GM19467 (cell line): Measurements from ENCODE around the gene PDE6G.
A peak's percentile ranks its signal among the peaks of the same experiment; 100 is the strongest.
"Not testable (repeated sequence)": the region's sequence is repeated elsewhere in the genome, so short reads cannot be mapped to it uniquely, and the experiment has no call there.

Experiments used
- ATAC-seq: cut with Tn5 transposase; IDR thresholded peaks from one replicate; pipeline ENCODE4 v1.9.1; 2021; ENCODE audit warnings: mild to moderate bottlenecking, moderate library complexity; ENCODE audit not compliant: unreplicated experiment

PDE6G gene

DNA sequence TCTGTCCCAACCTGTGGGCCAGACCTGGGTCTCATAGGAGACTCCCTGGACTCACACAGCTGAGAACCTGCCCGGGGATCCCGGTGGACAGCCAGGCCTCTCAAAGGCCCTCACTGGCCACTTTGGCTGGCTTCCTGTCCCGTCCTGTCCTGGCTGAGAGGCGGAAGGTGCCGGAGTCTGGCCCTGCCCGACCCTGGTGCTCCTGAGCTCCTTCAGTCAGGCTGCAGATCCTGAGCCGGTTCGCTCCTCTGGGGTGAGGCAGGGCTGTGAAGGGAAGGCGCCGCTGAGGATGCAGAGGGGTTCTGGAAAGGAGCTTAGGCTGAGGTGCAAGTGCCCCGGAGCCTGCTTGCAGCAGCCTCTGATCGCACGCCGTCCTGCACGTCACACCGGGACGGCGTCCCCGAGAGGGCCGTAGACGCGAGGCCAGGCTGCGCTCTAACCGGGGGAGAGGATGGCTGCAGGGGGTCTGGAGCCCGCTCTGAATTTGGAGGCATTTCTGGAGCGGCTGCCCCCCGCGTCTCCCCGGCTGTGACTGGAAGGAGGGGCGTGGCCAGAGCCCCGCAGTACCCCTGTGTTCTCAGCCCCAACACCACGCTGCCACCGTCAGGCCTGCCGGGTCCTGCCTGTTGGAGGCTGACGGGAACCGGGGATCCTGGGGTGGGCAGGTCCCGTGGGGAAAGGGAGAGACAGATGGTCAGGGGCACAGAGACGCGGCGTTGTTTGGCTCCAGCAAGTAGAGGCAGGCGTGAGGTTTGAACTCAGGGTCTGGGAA lies 31.6 kb upstream of the PDE6G start:
- no peak for ATAC-seq

DNA sequence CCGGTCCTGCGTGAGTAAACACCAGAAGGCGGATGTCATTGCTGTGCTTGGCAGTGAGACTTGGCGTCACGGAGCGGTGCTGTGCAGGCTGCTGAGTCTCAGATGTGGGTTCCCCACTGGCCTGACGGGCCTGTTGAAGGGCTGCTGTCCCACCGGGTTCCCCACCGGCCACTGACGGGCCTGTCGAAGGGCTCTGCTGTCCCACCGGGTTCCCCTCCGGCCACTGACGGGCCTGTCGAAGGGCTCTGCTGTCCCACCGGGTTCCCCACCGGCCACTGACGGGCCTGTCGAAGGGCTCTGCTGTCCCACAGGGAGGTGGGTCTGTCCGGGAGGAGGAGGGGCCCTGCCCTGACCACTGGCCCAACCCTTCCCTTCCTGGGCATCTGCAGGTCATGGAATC lies 30.3 kb upstream of the PDE6G start:
- no peak for ATAC-seq

DNA sequence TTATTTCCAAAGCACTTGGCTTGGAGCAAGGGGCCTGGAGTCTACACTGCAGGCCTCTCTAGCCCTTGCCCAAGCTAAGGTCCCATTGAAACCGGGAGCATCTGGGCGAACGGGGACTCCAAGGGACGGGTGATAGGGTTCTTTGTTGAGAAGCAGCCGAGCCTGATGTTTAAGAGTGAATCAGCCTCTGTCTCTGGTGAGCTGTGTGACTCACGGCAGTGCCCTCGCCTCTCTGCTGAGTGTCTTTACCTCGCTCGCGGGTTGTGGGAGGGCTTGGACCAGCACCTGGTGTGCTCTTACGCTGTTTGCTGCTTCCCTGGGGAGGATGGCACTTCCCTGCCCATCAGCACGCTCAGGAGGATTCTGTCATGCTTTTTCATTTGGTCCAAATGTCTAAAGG lies 28.8 kb upstream of the PDE6G start:
- ATAC-seq, result no peak

GRCh38 chr17:81684442-81684911 lies 28.1 kb upstream of the PDE6G start:
- peak; percentile 3 for ATAC-seq

- peak; percentile 83 for ATAC-seq
Measured at GRCh38 chr17:81683584-81684441, 27.5 kb upstream of the PDE6G start, which contains the start of the genes ARL16 and HGS. TSS of gene ARL16 (minus strand) at chr17:81683797. CDS start at chr17:81683753, 44 bp downstream. TSS of gene HGS (plus strand) at chr17:81684011. CDS start at chr17:81684067, 56 bp downstream.

DNA sequence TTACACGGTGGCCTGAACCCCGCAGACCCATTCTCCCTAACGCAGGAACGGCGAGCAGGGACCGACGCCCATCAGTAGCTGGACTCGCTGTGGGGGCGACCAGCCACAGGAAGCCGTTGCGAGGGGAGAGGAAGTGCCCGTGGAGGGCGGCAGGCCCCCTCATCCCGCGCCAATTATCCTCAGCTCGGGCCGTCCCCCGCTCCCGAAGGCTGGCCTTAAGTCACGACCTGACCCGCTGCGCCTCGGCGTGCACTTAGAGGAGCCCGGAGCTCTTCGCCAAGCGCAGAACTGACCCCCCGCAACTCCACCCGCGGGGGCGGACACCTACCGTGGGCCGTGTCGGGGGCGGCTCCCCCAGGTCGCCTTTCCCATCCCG lies 26.9 kb upstream of the PDE6G start:
- ATAC-seq, result peak; percentile 1

DNA sequence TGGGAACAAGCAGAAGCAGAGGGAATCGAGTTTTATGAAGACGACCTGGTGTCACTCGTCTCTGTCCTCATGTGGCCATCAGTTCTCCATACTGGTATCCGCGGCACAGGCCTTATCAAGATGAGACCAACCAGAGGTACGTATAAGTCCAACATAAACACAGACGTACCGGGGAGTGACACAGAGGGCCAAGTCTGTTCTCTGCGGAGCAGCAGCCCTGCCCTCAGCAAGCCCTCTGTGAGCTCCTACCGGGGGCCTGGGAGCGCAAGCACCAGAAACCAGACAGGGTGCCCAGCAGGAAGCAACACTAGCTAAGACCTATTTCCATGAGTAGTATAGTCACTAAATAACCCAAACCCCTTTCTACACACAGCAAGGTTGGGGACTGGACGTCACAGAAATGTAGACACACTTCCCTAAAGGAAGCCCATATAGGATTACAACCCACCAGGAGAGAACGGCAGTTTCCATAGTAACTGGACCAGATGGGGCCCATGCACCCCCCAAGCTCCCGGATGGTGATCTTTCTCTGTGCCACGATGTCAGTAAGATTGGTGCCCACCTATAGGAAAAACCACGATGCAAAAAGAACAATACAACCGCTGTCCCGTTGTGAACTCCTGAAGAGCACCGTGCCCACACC lies 26.3 kb upstream of the PDE6G start:
- ATAC-seq, result no peak

DNA sequence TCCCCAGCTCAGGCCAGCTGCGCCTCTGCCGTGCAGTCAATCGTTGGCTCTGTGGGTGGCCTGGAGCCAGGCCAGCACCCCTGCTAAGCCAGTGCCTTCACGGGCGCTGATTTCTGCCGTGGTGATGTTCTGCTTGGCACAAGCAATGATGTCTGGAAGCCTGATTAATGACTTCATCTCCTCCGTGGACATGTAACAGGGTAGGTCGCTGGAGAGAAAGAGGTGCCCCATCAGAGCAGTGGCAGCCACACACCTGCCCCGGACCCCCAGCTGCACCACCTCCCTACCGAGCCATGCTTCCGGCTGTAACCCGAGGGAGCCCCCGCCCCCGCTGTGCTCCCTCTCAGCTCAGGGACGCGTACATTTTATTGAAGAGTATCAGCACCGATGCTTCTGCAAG lies 25.3 kb upstream of the PDE6G start:
- no peak for ATAC-seq

DNA sequence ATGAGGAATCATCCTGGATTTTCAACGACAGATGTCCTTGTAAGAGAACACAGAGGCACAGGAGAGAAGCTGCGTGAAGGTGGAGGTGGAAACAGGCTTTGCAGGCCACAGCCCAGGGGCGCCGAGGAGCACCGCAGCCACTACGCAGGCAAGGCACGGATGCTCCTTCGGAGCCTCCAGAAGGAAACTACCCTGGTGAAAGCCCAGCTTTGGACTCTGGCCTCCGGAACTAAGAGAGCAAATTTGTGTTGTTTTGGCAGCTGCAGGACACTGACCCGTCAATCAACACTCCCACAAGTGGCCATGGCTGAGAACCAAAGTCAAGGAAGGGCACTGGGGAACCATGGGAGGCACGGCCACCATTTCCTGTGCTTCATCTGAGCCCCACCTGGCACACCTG lies 23.8 kb upstream of the PDE6G start:
- ATAC-seq, result no peak

GRCh38 chr17:81676906-81677305 lies 20.6 kb upstream of the PDE6G start:
- ATAC-seq, result no peak

- not testable (repeated sequence) for ATAC-seq
Measured at GRCh38 chr17:81675515-81676221, 19.3 kb upstream of the PDE6G start.

GRCh38 chr17:81673561-81674258 lies 17.4 kb upstream of the PDE6G start:
- ATAC-seq, result no peak

DNA sequence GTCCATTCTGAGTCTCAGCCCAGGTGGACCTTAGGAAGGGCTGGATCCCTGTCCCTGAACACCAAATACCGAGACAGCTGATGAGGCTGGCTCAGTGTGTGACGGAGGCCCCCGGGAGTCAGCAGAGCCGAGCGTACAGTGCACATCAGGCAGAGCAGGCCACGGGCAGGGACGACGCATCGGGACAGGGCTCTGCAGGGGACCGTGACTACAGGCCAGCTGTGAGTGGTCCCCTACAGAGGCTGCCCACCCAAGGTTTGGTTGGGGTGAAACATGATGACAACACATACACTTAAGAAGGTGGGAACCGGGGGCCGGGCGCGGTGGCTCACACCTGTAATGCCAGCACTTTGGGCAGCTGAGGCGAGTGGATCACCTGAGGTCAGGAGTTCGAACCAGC lies 16.6 kb upstream of the PDE6G start:
- no peak for ATAC-seq

GRCh38 chr17:81672504-81672903 lies 16.2 kb upstream of the PDE6G start:
- no peak for ATAC-seq

- no peak for ATAC-seq
Measured at GRCh38 chr17:81667754-81668153, 11.4 kb upstream of the PDE6G start.

- peak; percentile 76 for ATAC-seq
Measured at GRCh38 chr17:81666342-81667191, 10.2 kb upstream of the PDE6G start, which contains the start of the genes CCDC137 and OXLD1. TSS of gene CCDC137 (plus strand) at chr17:81666737. CDS start at chr17:81666767, 30 bp downstream. TSS of gene OXLD1 (minus strand) at chr17:81666605. CDS start at chr17:81666577, 28 bp downstream.

GRCh38 chr17:81666092-81666341 lies 9.7 kb upstream of the PDE6G start:
- no peak for ATAC-seq

DNA sequence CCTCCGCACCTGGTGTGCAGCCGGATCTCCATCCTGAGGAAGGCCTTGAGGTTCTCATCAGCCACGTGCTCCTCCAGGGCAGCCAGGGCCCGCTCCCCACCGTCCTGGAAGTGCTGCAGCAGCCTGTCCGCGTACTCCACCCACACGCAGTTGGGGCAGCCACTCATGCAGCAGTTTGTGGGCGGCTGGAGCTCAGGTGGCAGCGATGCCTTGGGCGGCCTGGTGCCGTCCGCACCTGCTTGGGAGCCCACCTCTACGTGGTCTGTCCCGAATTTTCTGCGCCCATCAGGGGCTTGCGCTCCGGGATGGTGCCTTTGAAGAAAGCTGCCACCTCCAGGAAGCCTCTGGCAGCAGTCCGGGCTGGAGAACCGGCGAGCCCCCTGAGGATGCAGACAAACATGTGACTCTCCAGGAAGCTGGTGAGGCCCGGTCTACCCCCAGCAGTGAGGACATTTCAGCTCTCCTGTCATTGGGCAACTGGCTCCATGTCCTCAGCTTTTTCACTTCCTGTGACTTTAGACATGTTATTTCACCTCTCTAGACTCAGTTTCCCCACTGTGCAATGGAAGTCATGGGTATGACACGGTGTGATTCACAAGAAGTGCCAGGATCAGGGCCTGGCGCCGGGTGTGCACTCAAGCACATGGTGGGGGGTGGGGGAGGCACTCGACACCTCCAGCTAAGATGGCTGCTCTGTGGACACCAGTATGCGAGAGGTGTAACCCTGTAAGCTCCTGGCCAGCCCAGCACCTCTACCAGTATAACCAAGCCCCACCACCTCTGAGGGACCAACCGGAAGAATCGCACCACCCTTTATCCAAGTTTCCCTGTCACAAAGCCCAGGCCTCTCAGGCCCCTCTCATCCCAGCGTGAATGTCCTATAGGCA lies 9.1 kb upstream of the PDE6G start:
- peak; percentile 9 for ATAC-seq
